ENCODE measurements around the gene ATP9B.
"Not testable (repeated sequence)": the region's sequence is repeated elsewhere in the genome, so short reads cannot be mapped to it uniquely, and the experiment has no call there.

ATP9B gene

DNA sequence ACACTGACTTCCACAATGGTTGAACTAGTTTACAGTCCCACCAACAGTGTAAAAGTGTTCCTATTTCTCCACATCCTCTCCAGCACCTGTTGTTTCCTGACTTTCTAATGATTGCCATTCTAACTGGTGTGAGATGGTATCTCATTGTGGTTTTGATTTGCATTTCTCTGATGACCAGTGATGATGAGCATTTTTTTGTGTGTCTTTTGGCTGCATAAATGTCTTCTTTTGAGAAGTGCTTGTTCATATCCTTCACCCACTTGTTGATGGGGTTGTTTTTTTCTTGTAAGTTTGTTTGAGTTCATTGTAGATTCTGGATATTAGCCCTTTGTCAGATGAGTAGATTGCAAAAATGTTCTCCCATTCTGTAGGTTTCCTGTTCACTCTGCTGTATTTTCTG lies 202.6 kb downstream of the ATP9B start:
- H3K27ac ChIP-seq (ENCODE audit: low read length); H3K4me3 ChIP-seq (ENCODE audit: low read length); H3K27me3 ChIP-seq (ENCODE audit: low read depth, low read length); H3K9ac ChIP-seq (ENCODE audit: low read length); H3K9me3 ChIP-seq (ENCODE audit: insufficient read depth, low read length); H2AFZ ChIP-seq (ENCODE audit: low read depth, low read length); H4K20me1 ChIP-seq (ENCODE audit: insufficient read depth, low read length); H3K4me2 ChIP-seq (ENCODE audit: low read length); H3K4me1 ChIP-seq (ENCODE audit: low read length); H3K36me3 ChIP-seq (replicated peaks; ENCODE audit: low read depth, low read length); H3K79me2 ChIP-seq (ENCODE audit: low read length): not testable (repeated sequence)

GRCh38 chr18:79272916-79273315 lies 203.7 kb downstream of the ATP9B start:
- Histone ChIP-seq H3K79me2 (ENCODE audit: low read length) (no peaks in the 10 kb centered on the region), H3K27ac (ENCODE audit: low read length) (no peak overlapping the region), H4K20me1 (ENCODE audit: insufficient read depth, low read length) (no peaks in the 10 kb centered on the region), H3K4me1 (ENCODE audit: low read length) (no peaks in the 10 kb centered on the region), H3K9ac (ENCODE audit: low read length) (no peak overlapping the region), H2AFZ (ENCODE audit: low read depth, low read length) (no peak overlapping the region), H3K4me3 (ENCODE audit: low read length) (no peak overlapping the region), H3K9me3 (ENCODE audit: insufficient read depth, low read length) (no peaks in the 10 kb centered on the region), H3K4me2 (ENCODE audit: low read length) (no peak overlapping the region), H3K27me3 (ENCODE audit: low read depth, low read length) (no peaks in the 10 kb centered on the region), H3K36me3 (replicated peaks; ENCODE audit: low read depth, low read length) (peaks cover 4% of the 10 kb centered on the region)
- TF ChIP-seq CTCF (IDR thresholded peaks at IDR 0.05; ENCODE audit: low read depth, low read length) (no peak), EZH2phosphoT487 (IDR thresholded peaks at IDR 0.05; ENCODE audit: low read depth) (no peak)

DNA sequence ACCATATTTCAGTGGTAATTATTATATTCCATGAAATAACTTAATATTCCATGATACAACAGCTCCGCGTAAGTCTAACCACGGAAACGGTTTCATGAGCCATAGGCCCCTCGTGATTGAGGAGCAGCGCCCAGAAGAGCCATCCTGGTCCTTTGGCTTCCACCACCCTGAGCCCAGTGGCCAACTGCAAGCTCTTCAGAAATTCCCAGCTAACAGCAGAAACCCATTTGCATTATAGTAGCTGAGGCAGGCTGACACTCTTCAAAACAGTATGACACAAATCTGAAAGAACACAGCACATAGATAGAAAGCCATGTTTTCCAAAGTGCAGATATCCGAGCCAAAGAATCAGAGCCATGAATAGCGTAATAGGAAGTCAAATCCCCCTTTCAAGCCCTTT lies 205.6 kb downstream of the ATP9B start:
- Histone ChIP-seq H3K4me3 (ENCODE audit: low read length) (no peak overlapping the region), H3K9ac (ENCODE audit: low read length) (no peak overlapping the region), H3K9me3 (ENCODE audit: insufficient read depth, low read length) (no peaks in the 10 kb centered on the region), H4K20me1 (ENCODE audit: insufficient read depth, low read length) (no peaks in the 10 kb centered on the region), H3K27me3 (ENCODE audit: low read depth, low read length) (no peaks in the 10 kb centered on the region), H3K4me2 (ENCODE audit: low read length) (no peak overlapping the region), H3K27ac (ENCODE audit: low read length) (no peak overlapping the region), H3K36me3 (replicated peaks; ENCODE audit: low read depth, low read length) (peaks cover 4% of the 10 kb centered on the region), H3K79me2 (ENCODE audit: low read length) (no peaks in the 10 kb centered on the region), H3K4me1 (ENCODE audit: low read length) (no peaks in the 10 kb centered on the region), H2AFZ (ENCODE audit: low read depth, low read length) (no peak overlapping the region)
- TF ChIP-seq EZH2phosphoT487 (IDR thresholded peaks at IDR 0.05; ENCODE audit: low read depth) (no peak), CTCF (IDR thresholded peaks at IDR 0.05; ENCODE audit: low read depth, low read length) (no peak)

GRCh38 chr18:79275461-79275860 lies 206.3 kb downstream of the ATP9B start:
- Histone ChIP-seq H3K27ac (ENCODE audit: low read length) (no peak overlapping the region), H3K27me3 (ENCODE audit: low read depth, low read length) (no peaks in the 10 kb centered on the region), H3K79me2 (ENCODE audit: low read length) (no peaks in the 10 kb centered on the region), H4K20me1 (ENCODE audit: insufficient read depth, low read length) (no peaks in the 10 kb centered on the region), H3K9ac (ENCODE audit: low read length) (no peak overlapping the region), H3K4me3 (ENCODE audit: low read length) (no peak overlapping the region), H3K36me3 (replicated peaks; ENCODE audit: low read depth, low read length) (peaks cover 4% of the 10 kb centered on the region), H3K4me2 (ENCODE audit: low read length) (no peak overlapping the region), H3K9me3 (ENCODE audit: insufficient read depth, low read length) (no peaks in the 10 kb centered on the region), H2AFZ (ENCODE audit: low read depth, low read length) (no peak overlapping the region), H3K4me1 (ENCODE audit: low read length) (no peaks in the 10 kb centered on the region)
- no peak for TF ChIP-seq EZH2phosphoT487 (IDR thresholded peaks at IDR 0.05; ENCODE audit: low read depth)
- TF ChIP-seq CTCF (IDR thresholded peaks at IDR 0.05; ENCODE audit: low read depth, low read length) = no peak

GRCh38 chr18:79275992-79276391 lies 206.8 kb downstream of the ATP9B start:
- Histone ChIP-seq H3K27ac (ENCODE audit: low read length) (no peak overlapping the region), H3K36me3 (replicated peaks; ENCODE audit: low read depth, low read length) (peaks cover 4% of the 10 kb centered on the region), H2AFZ (ENCODE audit: low read depth, low read length) (no peak overlapping the region), H3K4me2 (ENCODE audit: low read length) (no peak overlapping the region), H3K9ac (ENCODE audit: low read length) (no peak overlapping the region), H3K27me3 (ENCODE audit: low read depth, low read length) (no peaks in the 10 kb centered on the region), H4K20me1 (ENCODE audit: insufficient read depth, low read length) (no peaks in the 10 kb centered on the region), H3K79me2 (ENCODE audit: low read length) (no peaks in the 10 kb centered on the region), H3K4me1 (ENCODE audit: low read length) (no peaks in the 10 kb centered on the region), H3K9me3 (ENCODE audit: insufficient read depth, low read length) (no peaks in the 10 kb centered on the region), H3K4me3 (ENCODE audit: low read length) (no peak overlapping the region)
- no peak for TF ChIP-seq EZH2phosphoT487 (IDR thresholded peaks at IDR 0.05; ENCODE audit: low read depth)
- no peak for TF ChIP-seq CTCF (IDR thresholded peaks at IDR 0.05; ENCODE audit: low read depth, low read length)
